Stimulated activated memory B cell treated with anti-CD40 and anti-IgM and Interleukin-4, amounts not matched to agents 10 μg/mL and 1 μg/mL and 100 μg/mL, for 72 hours (primary cell): ENCODE results near the gene PLEKHM3.
"Not testable (repeated sequence)": the region's sequence is repeated elsewhere in the genome, so short reads cannot be mapped to it uniquely, and the experiment has no call there.

Source experiments
- ATAC-seq: fragments of 150-1000 bp; cut with Tn5 transposase; 2 replicates; pipeline ENCODE4 v1.10.0; 2021
- H3K27ac Mint-ChIP-seq: one replicate; pipeline ENCODE4 v1.8.0; 2022; ENCODE audit warnings: mild to moderate bottlenecking, mixed read lengths
- H3K27me3 Mint-ChIP-seq: one replicate; pipeline ENCODE4 v1.8.0; 2022; ENCODE audit warnings: mixed read lengths
- H3K36me3 Mint-ChIP-seq: one replicate; pipeline ENCODE4 v1.8.0; 2022; ENCODE audit warnings: mixed read lengths
- H3K4me1 Mint-ChIP-seq: one replicate; pipeline ENCODE4 v1.8.0; 2022; ENCODE audit warnings: mixed read lengths
- H3K4me3 Mint-ChIP-seq: one replicate; pipeline ENCODE4 v1.8.0; 2022; ENCODE audit warnings: mild to moderate bottlenecking, moderate library complexity, mixed read lengths
- H3K9me3 Mint-ChIP-seq: one replicate; pipeline ENCODE4 v1.8.0; 2022; ENCODE audit warnings: mixed read lengths

Gene PLEKHM3

GRCh38 chr2:208042041-208042440, 16.7 kb upstream of the PLEKHM3 start:
- Mint-ChIP-seq H3K4me1 (peaks cover 7% of the 10 kb centered on the region), H3K36me3 (no peaks in the 10 kb centered on the region), H3K4me3 (no peak overlapping the region), H3K27me3 (peaks cover 18% of the 10 kb centered on the region), H3K27ac (no peak overlapping the region), H3K9me3 (no peaks in the 10 kb centered on the region)
- ATAC-seq, result no peak

DNA sequence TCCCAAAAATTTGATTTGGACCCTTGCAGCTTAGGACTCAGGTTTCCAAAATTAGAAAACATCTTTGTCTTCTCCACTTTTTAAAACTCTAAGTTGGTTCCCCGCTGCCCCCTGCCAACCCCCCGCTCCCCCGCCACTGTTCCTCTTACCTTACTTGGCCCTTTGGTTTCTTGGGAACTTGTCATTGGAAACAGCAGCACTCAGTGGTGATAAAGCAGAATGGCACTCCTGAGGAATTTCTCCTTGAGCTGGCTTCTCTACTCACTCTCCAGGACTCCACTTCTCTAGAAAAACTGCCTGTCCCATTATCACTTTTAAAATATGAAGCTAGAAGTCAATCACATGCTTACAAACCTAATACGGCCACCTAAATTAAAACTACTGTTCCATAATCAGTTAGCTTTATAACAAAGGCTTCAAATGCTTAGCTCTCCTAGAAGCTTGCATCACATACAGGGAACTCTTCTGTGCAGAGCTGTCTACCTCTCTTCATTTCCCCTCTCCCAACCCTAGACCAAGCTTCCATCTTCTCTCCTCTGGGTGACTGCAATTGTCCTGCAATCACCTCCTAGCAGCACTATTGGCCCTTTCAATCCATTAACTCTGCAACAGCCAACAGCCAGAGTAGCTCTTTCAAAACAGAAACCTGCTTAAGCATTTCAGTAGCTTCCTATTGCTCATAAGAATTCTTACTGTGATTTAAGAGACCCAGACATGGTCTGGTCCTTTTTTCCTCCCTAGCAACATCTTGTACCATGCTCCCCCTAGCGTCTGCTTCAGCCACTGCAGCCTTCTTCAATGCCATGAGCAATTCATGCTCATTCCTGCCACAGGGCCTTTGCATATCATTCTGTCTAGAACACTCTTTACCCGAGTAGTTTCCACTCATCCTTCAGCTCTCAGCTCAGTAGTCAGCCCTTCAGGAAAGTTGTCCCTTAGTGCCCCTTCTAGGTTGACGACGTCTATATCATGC, 15.2 kb upstream of the PLEKHM3 start:
- peaks cover 8% of the 10 kb centered on the region for H3K27me3 Mint-ChIP-seq
- H3K4me3 Mint-ChIP-seq, result no peak overlapping the region
- peaks cover 7% of the 10 kb centered on the region for H3K4me1 Mint-ChIP-seq
- no peaks in the 10 kb centered on the region for H3K9me3 Mint-ChIP-seq
- H3K27ac Mint-ChIP-seq, result no peak overlapping the region
- peak; percentile 58 for ATAC-seq
- H3K36me3 Mint-ChIP-seq, result no peaks in the 10 kb centered on the region

DNA sequence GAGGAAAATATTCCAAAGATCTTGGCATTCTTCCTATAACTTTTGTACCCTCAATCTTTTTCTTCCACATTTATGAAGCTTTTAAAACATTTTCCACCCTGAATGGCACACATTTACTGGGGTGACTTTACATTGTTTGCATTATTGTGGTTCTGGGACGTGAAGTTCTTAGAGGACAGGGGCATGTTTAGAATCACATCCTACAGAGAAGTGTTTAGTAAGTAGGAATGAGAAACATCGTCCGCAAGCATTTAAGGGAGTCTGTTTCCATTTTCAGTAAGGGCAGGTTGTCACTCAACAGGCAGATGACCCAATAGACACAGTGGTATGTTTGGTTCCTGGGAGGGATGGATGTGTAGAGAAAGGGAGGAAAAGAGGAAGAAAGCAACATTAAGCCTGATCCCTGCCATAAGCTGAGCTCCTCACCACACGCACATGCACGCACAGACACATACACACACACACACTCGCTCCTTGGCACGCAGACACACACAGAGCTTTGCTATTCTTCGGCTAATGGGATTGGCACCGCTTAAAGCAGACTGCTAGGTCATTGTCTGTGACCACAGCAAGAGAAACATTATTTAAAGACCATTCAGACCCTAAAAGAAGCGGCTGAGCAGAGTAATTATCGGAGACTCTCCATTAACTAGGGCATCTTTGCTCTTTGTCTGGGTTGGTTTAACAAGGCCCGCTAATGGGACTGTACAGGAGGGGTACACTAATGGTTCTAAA, 14.2 kb upstream of the PLEKHM3 start:
- Mint-ChIP-seq H3K4me1 (peaks cover 7% of the 10 kb centered on the region), H3K9me3 (no peaks in the 10 kb centered on the region), H3K4me3 (no peak overlapping the region), H3K36me3 (no peaks in the 10 kb centered on the region), H3K27ac (no peak overlapping the region), H3K27me3 (peaks cover 8% of the 10 kb centered on the region)
- no peak for ATAC-seq

GRCh38 chr2:208037564-208038487, 12.5 kb upstream of the PLEKHM3 start:
- Mint-ChIP-seq H3K4me3 (no peak overlapping the region), H3K36me3 (no peaks in the 10 kb centered on the region), H3K27ac (peak overlapping the region; percentile 39), H3K9me3 (no peaks in the 10 kb centered on the region), H3K27me3 (peaks cover 1% of the 10 kb centered on the region), H3K4me1 (peaks cover 7% of the 10 kb centered on the region)
- no peak for ATAC-seq

- Mint-ChIP-seq H3K9me3 (no peaks in the 10 kb centered on the region), H3K36me3 (no peaks in the 10 kb centered on the region), H3K4me1 (peaks cover 17% of the 10 kb centered on the region), H3K27ac (no peak overlapping the region), H3K4me3 (no peak overlapping the region), H3K27me3 (no peaks in the 10 kb centered on the region)
- ATAC-seq, result no peak
Observed at GRCh38 chr2:208036357-208036756, 11.0 kb upstream of the PLEKHM3 start.

DNA sequence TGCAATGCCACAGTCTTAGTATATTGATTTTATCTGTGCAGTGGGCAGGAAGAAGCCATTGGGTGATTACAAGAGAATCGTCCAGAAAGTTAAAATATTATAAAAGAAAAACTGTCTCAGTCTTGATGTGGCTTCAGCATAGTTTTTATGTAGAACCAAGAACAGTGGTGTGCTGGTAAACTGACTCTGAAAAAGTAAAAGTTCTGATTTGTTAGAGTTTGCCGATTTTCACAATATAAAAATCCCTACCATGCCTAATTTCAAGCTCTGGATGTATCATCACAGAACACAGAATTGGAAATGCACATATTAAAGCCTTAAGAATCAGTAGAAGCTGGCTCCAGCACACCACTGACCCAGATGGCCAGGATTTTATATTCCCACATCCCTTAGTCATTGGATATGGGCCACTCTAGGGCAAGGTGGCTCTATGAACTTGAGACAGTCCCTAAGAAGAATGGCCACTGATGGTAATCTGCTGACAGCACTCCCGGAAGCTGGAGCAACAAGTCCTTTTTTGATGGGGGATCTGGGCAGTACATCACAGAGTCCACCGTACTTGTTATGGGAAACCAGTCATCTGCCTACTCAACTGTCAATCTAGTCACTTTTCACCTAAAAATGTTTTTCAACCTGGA, 9.3 kb upstream of the PLEKHM3 start:
- Mint-ChIP-seq H3K27me3 (no peaks in the 10 kb centered on the region), H3K4me3 (no peak overlapping the region), H3K36me3 (no peaks in the 10 kb centered on the region), H3K4me1 (peaks cover 11% of the 10 kb centered on the region), H3K27ac (no peak overlapping the region), H3K9me3 (no peaks in the 10 kb centered on the region)
- ATAC-seq, result no peak

DNA sequence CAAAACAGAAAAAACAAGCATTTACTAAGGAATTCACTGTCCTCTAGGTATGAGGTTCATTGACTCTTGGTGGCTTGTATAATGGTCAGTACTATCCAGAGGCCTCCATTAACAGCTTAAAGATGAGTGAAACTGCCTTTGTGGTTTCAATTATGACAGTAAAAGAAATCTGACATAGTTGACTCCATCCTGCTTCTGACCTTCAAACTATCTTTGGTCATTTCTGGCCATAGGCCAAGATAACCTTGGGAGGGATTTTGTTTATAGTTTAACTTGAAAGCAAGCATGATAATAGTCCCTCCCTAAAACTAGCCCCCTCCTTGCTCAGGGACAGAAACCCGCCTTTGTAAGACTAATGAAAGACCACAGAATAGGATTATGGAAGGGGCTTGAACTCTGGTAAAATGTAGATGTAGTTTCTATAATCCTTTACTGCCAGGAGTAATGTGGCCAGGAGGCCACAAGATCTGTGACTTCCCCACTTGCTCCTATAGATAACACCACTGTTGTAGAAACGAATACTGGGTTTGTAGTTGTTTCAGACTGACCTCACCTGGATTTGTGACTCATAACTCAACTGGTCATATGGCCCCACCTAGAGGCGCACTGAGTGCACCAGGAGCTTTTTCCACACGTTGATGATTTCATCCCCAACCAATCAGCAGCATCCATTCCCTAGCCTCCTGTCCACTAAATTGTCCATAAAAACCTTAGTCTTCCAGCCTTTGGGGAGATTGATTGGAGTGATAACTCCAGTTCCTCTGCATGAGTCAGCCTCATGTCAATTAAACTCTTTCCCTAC, 8.6 kb upstream of the PLEKHM3 start:
- Mint-ChIP-seq H3K9me3 (no peaks in the 10 kb centered on the region), H3K27me3 (no peaks in the 10 kb centered on the region), H3K27ac (no peak overlapping the region), H3K36me3 (no peaks in the 10 kb centered on the region), H3K4me3 (no peak overlapping the region), H3K4me1 (peaks cover 11% of the 10 kb centered on the region)
- ATAC-seq, result peak; percentile 76

- Mint-ChIP-seq H3K4me3 (no peak overlapping the region), H3K4me1 (peaks cover 11% of the 10 kb centered on the region), H3K27me3 (no peaks in the 10 kb centered on the region), H3K36me3 (no peaks in the 10 kb centered on the region), H3K9me3 (no peaks in the 10 kb centered on the region), H3K27ac (peak overlapping the region; percentile 4)
- peak; percentile 63 for ATAC-seq
Observed at GRCh38 chr2:208031608-208032019, 6.3 kb upstream of the PLEKHM3 start.

DNA sequence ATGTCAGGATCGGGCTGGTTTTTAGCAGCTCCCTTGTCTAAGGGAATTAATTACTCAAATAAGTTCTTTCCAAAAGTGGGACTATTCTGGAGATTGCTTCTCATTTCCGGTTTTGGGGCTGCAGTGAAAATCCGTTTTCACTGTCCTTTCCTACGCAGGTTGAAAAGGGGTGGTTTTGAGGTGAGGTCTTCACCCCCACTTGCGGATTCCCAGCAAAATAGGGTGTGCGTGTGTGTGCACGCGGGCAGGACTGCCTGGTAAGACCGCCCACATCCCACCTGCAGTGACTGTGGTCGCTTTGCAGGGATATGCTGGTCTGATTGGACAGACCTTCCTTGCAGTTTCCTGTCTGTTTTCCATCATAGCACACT, 472 bp upstream of the PLEKHM3 start:
- H3K4me3 Mint-ChIP-seq, result peak overlapping the region; percentile 97
- H3K27me3 Mint-ChIP-seq, result no peaks in the 10 kb centered on the region
- peak overlapping the region; percentile 91 for H3K27ac Mint-ChIP-seq
- H3K9me3 Mint-ChIP-seq, result no peaks in the 10 kb centered on the region
- ATAC-seq, result peak; percentile 49
- H3K4me1 Mint-ChIP-seq, result peaks cover 21% of the 10 kb centered on the region
- peaks cover under 1% of the 10 kb centered on the region for H3K36me3 Mint-ChIP-seq

DNA sequence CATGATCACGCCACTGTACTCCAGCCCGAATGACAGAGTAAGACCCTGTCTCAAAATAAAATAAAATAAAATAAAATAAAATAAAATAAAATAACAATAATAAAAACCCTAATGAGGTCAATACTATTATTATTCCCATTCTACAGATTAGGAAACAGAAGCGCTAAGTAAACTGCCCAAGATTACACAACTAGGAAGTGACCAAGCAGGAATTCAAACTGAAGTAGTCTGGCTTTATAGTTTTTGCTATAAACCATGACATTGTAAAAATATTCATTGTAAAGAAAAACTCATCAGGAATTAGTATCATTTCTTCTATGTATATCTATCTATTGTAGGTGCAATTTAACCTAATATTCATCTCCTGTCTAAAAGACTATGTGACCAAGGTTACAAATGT, 1.2 kb downstream of the PLEKHM3 start:
- H3K4me1 Mint-ChIP-seq, result peaks cover 25% of the 10 kb centered on the region
- H3K9me3 Mint-ChIP-seq, result no peaks in the 10 kb centered on the region
- no peak overlapping the region for H3K4me3 Mint-ChIP-seq
- no peak for ATAC-seq
- H3K36me3 Mint-ChIP-seq, result peaks cover 14% of the 10 kb centered on the region
- no peaks in the 10 kb centered on the region for H3K27me3 Mint-ChIP-seq
- no peak overlapping the region for H3K27ac Mint-ChIP-seq

GRCh38 chr2:208020253-208020652, 5.1 kb downstream of the PLEKHM3 start:
- no peaks in the 10 kb centered on the region for H3K27me3 Mint-ChIP-seq
- no peak overlapping the region for H3K27ac Mint-ChIP-seq
- peaks cover 21% of the 10 kb centered on the region for H3K36me3 Mint-ChIP-seq
- ATAC-seq, result no peak
- H3K4me1 Mint-ChIP-seq, result peaks cover 32% of the 10 kb centered on the region
- no peaks in the 10 kb centered on the region for H3K9me3 Mint-ChIP-seq
- no peak overlapping the region for H3K4me3 Mint-ChIP-seq

GRCh38 chr2:208018124-208018712, 7.1 kb downstream of the PLEKHM3 start:
- ATAC-seq, result peak; percentile 10
- Mint-ChIP-seq H3K36me3 (peaks cover 21% of the 10 kb centered on the region), H3K27ac (peak overlapping the region; percentile 37), H3K4me1 (peaks cover 30% of the 10 kb centered on the region)
- not testable (repeated sequence) for H3K27me3 Mint-ChIP-seq, H3K9me3 Mint-ChIP-seq, H3K4me3 Mint-ChIP-seq

- Mint-ChIP-seq H3K36me3 (peaks cover 21% of the 10 kb centered on the region), H3K4me3 (peak overlapping the region; percentile 10), H3K9me3 (no peaks in the 10 kb centered on the region), H3K4me1 (peaks cover 28% of the 10 kb centered on the region), H3K27ac (peak overlapping the region; percentile 37), H3K27me3 (no peaks in the 10 kb centered on the region)
- peak; percentile 89 for ATAC-seq
Observed at GRCh38 chr2:208017721-208018120, 7.6 kb downstream of the PLEKHM3 start.
